ENCODE measurements around the gene ANKRD34A. TPM values are rescaled to one million over a fixed set of nuclear protein-coding genes. Genes with fewer than 3 reads are reported as not detected.

Gene ANKRD34A
- total RNA-seq, 1 experiment from 2014 or later = 0.69 TPM

DNA sequence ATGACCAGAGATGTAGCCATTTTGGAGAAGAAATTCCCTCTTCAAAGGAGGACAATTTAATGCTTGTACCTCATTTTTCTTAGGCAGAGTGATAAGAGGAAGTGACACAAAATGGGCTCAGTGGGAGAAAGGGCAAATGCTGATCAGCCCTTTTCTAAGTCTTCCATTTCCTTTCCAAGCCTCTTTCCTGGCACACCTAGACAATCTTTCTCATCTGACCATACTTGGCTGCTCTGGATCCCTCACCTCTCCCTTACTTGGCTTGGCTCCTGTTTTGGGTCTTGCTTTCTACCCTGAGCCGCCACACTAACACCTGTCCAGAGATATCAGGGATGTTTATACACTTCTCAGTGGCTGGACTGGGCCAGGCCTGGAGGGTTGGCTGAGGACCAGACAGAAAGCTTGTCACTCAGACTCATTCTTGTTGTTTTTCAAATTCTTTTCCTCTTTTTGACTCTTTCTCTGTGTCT lies 18.9 kb upstream of the ANKRD34A start:
- H3K27me3 ChIP-seq = no peaks in the 10 kb centered on the region
- H3K9me3 ChIP-seq (replicated peaks) = no peaks in the 10 kb centered on the region
- DNase-seq = peak; percentile 91 to 94
- H3K36me3 ChIP-seq = no peaks in the 10 kb centered on the region
- peaks cover 66% of the 10 kb centered on the region for H3K4me1 ChIP-seq
- H3K27ac ChIP-seq = peak overlapping the region; percentile 92
- H3K4me3 ChIP-seq = no peak overlapping the region

- DNase-seq = no peak
- Histone ChIP-seq H3K27ac (peak overlapping the region; percentile 92), H3K4me1 (peaks cover 77% of the 10 kb centered on the region), H3K4me3 (no peak overlapping the region), H3K36me3 (no peaks in the 10 kb centered on the region), H3K27me3 (no peaks in the 10 kb centered on the region), H3K9me3 (replicated peaks) (no peaks in the 10 kb centered on the region)
Observed at GRCh38 chr1:145982010-145982723, 17.8 kb upstream of the ANKRD34A start.

- H3K4me3 ChIP-seq = no peak overlapping the region
- H3K9me3 ChIP-seq (replicated peaks) = no peaks in the 10 kb centered on the region
- H3K27ac ChIP-seq = peak overlapping the region; percentile 91; the same call in 1 of the 2 replicates
- peaks cover 70% of the 10 kb centered on the region for H3K4me1 ChIP-seq
- no peak for DNase-seq
- H3K36me3 ChIP-seq = no peaks in the 10 kb centered on the region
- no peaks in the 10 kb centered on the region for H3K27me3 ChIP-seq
Observed at GRCh38 chr1:145980457-145980994, 16.2 kb upstream of the ANKRD34A start.

DNA sequence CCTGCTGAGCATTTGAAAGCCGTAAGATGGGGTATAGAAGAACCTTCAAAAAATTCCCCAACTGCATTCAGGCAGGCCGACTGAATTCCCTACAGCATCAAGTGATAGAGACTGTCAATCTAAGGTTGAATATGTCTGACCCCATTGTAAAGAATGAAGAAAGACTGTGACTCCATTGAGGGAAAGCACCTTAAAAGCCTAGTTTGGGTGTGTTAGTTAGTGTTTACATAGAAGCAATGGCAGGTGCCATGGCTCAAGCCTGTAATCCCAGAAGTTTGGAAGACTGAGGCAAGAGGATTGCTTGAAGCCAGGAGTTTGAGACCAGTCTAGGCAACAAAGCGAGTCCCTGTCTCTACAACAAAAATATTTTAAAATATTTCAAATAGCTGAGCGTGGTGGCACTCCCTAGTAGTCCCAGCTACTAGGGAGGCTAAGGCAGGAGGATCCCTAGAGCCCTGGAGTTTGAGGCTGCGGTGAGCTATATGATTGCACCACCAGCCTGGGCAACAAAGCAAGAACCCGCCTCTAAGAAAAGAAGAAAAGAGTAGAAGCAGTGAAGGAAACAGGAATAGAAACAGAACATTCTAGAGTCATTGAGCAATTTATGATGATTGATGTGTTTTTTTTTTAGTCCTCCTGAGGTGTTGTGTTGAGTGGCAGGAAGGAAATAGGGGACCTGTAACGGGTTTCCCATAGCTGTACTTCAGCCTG lies 15.5 kb upstream of the ANKRD34A start:
- peaks cover 71% of the 10 kb centered on the region for H3K4me1 ChIP-seq
- no peak overlapping the region for H3K4me3 ChIP-seq
- DNase-seq = no peak
- H3K36me3 ChIP-seq = no peaks in the 10 kb centered on the region
- peak overlapping the region; percentile 91 for H3K27ac ChIP-seq
- no peaks in the 10 kb centered on the region for H3K27me3 ChIP-seq
- H3K9me3 ChIP-seq (replicated peaks) = no peaks in the 10 kb centered on the region

GRCh38 chr1:145978854-145979745 lies 14.7 kb upstream of the ANKRD34A start:
- H3K4me1 ChIP-seq = peaks cover 66% of the 10 kb centered on the region
- peak overlapping the region; percentile 91 for H3K27ac ChIP-seq
- H3K9me3 ChIP-seq (replicated peaks) = no peaks in the 10 kb centered on the region
- H3K4me3 ChIP-seq = peak overlapping the region; percentile 0; the same call in 1 of the 2 replicates
- peak; percentile 97 to 99 for DNase-seq
- H3K27me3 ChIP-seq = no peaks in the 10 kb centered on the region
- no peaks in the 10 kb centered on the region for H3K36me3 ChIP-seq

DNA sequence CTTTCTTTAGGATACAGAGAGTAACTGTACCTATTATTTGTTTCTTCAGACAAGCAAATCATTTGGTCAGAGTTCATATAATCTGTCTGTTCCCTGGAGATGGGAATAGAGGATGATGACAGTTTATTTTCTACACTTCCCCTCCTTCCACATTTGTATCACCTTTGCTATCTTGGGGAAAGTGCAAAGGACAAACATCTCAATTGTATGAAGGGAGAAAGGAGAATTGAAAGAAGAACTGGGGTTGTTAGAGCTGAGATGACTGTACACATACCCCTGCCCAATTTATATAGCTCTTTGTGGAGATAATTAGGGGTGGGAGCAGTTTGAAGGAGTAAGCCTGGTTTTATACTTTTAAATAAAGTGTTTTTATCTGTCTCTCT lies 14.1 kb upstream of the ANKRD34A start:
- no peaks in the 10 kb centered on the region for H3K36me3 ChIP-seq
- no peak overlapping the region; the same call in 1 of the 2 replicates for H3K4me3 ChIP-seq
- peaks cover 60% of the 10 kb centered on the region for H3K4me1 ChIP-seq
- DNase-seq = no peak
- no peaks in the 10 kb centered on the region for H3K9me3 ChIP-seq (replicated peaks)
- H3K27me3 ChIP-seq = no peaks in the 10 kb centered on the region
- peak overlapping the region; percentile 91 for H3K27ac ChIP-seq

GRCh38 chr1:145977486-145978470 lies 13.4 kb upstream of the ANKRD34A start:
- H3K4me1 ChIP-seq = peaks cover 53% of the 10 kb centered on the region
- no peaks in the 10 kb centered on the region for H3K9me3 ChIP-seq (replicated peaks)
- no peaks in the 10 kb centered on the region for H3K36me3 ChIP-seq
- H3K4me3 ChIP-seq = no peak overlapping the region
- peak; percentile 72 to 89 for DNase-seq
- H3K27ac ChIP-seq = peak overlapping the region; percentile 91
- H3K27me3 ChIP-seq = no peaks in the 10 kb centered on the region

GRCh38 chr1:145977016-145977415 lies 12.6 kb upstream of the ANKRD34A start:
- Histone ChIP-seq H3K4me1 (peaks cover 46% of the 10 kb centered on the region), H3K27ac (no peak overlapping the region; the same call in 1 of the 2 replicates)
- no peak for DNase-seq

DNA sequence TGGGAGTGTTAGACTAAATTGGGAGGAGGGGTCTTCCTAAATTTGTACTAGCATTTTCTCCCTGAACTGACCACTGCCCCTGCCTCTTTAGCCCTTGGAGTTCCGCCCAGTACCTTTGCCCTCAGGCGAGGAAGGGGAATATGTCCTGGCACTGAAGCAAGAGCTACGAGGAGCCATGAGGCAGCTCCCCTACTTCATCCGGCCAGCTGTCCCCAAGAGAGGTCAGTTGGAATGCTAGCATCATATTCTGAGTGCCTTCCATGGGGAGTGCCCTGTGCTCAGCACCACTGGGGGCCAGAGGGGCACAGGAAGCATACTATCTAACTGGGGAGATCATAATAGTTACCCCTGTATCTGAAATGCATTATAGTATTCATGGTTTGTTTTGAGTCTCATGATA lies 10.8 kb upstream of the ANKRD34A start:
- Histone ChIP-seq H3K27ac (peak overlapping the region; percentile 62), H3K9me3 (replicated peaks) (no peaks in the 10 kb centered on the region), H3K27me3 (no peaks in the 10 kb centered on the region), H3K4me1 (peaks cover 37% of the 10 kb centered on the region), H3K36me3 (no peaks in the 10 kb centered on the region), H3K4me3 (no peak overlapping the region)
- DNase-seq = peak; percentile 61 to 65

More at GRCh38 chr1:145977016-145977415, 12.6 kb upstream of the ANKRD34A start:
- Histone ChIP-seq H3K27me3 (no peaks in the 10 kb centered on the region), H3K9me3 (replicated peaks) (no peaks in the 10 kb centered on the region), H3K36me3 (no peaks in the 10 kb centered on the region), H3K4me3 (no peak overlapping the region)

- no peaks in the 10 kb centered on the region for H3K27me3 ChIP-seq
- H3K27ac ChIP-seq = peak overlapping the region; percentile 62
- DNase-seq = no peak
- H3K36me3 ChIP-seq = no peaks in the 10 kb centered on the region
- no peaks in the 10 kb centered on the region for H3K9me3 ChIP-seq (replicated peaks)
- peaks cover 32% of the 10 kb centered on the region for H3K4me1 ChIP-seq
- H3K4me3 ChIP-seq = no peak overlapping the region
Observed at GRCh38 chr1:145974721-145975120, 10.3 kb upstream of the ANKRD34A start.

- no peak for DNase-seq
- no peak overlapping the region for H3K4me3 ChIP-seq
- H3K27ac ChIP-seq = no peak overlapping the region
- 0 out of 2 replicates have a peak, but pooled peaks cover 3% of the 10 kb centered on the region for H3K36me3 ChIP-seq
- peaks cover 14% of the 10 kb centered on the region for H3K4me1 ChIP-seq
- peaks cover 4% of the 10 kb centered on the region; the same call in 1 of the 2 replicates for H3K9me3 ChIP-seq (replicated peaks)
- no peaks in the 10 kb centered on the region for H3K27me3 ChIP-seq
Observed at GRCh38 chr1:145972580-145972979, 8.2 kb upstream of the ANKRD34A start.

DNA sequence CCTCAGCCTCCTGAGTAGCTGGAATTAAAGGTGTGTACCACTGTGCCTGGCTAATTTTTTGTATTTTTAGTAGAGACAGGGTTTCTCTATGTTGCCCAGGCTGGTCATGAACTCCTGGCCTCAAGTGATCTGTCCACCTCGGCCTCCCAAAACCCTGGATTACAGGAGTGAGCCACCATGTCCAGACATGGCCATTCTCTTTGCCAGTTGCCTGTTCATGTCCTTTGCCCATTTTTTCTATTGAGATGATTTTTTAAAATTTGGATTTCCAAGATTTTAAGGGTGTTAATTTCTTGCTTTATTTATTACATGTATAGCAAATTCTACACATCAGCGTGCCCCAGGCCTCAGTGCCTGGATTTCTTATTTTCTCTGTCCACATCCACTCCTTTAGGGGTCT lies 2.9 kb upstream of the ANKRD34A start:
- no peak for DNase-seq
- Histone ChIP-seq H3K27me3 (no peaks in the 10 kb centered on the region), H3K4me3 (no peak overlapping the region), H3K4me1 (peaks cover 11% of the 10 kb centered on the region), H3K36me3 (0 out of 2 replicates have a peak, but pooled peaks cover 3% of the 10 kb centered on the region), H3K27ac (no peak overlapping the region), H3K9me3 (replicated peaks) (peaks cover 4% of the 10 kb centered on the region; the same call in 1 of the 2 replicates)

DNA sequence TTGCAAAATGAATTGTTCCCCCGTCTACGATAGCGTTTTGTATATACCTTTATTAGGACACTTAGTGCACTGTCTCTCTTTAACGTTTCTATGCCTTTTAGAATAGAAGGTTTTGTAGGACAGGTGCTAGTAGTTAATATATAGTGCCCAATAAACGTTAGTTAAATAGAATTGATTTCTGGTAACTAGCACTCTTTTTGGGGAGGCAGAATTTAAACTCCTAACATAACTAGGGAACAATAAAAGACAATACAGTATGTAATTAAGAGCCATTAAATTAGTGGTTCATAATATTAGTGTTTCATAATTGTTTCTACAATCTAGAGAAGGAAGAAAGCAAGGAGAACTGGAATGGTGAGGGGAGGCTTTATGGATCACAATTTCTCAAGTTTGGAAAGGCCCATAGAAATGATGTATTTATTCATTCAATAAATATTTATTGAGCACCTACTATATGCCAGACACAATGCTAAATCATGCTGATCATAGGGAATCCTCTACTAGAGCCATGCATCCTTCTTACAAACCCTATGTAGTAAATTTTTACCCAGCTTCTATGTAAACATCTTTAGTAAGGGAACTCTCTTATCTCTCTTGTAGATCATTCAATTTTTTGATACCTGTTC lies 857 bp upstream of the ANKRD34A start:
- H3K27ac ChIP-seq = no peak overlapping the region
- H3K27me3 ChIP-seq = no peaks in the 10 kb centered on the region
- peaks cover 4% of the 10 kb centered on the region; the same call in 1 of the 2 replicates for H3K9me3 ChIP-seq (replicated peaks)
- no peak for DNase-seq
- H3K4me3 ChIP-seq = peak overlapping the region; percentile 64
- peaks cover 14% of the 10 kb centered on the region for H3K4me1 ChIP-seq
- H3K36me3 ChIP-seq = 0 out of 2 replicates have a peak, but pooled peaks cover 3% of the 10 kb centered on the region

Data from SJCRH30 (cell line).